ENCODE results near the gene FGF12. TPM values are rescaled to one million over a fixed set of nuclear protein-coding genes. Genes with fewer than 3 reads are reported as not detected.

FGF12 gene
- polyA plus RNA-seq, 1 experiment: not detected

DNA sequence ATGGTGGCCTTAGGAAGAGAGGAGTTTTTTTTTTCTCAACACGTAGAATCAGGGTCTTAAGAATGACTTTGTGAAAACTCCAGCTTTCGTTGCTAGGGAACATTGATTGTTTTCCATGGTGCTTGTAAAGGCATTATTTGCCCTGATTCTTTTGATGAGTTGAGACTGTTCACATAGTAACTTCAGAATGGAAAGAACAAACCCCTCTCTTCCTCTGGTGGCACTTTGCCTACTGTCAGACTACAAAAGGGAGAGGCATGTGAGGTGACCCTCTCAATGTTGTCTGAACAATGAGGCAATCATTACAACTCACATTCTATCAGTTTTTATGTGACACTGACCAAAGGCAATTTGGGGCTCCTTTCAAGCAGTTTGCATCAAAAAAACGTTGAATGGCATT is 477.8 kb downstream of the FGF12 start:
- Histone ChIP-seq H3K9me3 (ENCODE audit: control insufficient read depth, insufficient read depth, low read length) (peaks cover 4% of the 10 kb centered on the region; the same call in 1 of the 2 replicates), H3K27me3 (ENCODE audit: control insufficient read depth, insufficient read depth, low read length) (no peaks in the 10 kb centered on the region), H3K4me3 (ENCODE audit: low read depth, low read length) (no peak overlapping the region), H3K27ac (ENCODE audit: low read depth, low read length) (no peak overlapping the region)
- DNase-seq (ENCODE audit: low read depth, low spot score): no peak
- ChIA-PET POLR2A (no interaction called here), CTCF (no interaction called here)
- TF ChIP-seq, protein P1, sequence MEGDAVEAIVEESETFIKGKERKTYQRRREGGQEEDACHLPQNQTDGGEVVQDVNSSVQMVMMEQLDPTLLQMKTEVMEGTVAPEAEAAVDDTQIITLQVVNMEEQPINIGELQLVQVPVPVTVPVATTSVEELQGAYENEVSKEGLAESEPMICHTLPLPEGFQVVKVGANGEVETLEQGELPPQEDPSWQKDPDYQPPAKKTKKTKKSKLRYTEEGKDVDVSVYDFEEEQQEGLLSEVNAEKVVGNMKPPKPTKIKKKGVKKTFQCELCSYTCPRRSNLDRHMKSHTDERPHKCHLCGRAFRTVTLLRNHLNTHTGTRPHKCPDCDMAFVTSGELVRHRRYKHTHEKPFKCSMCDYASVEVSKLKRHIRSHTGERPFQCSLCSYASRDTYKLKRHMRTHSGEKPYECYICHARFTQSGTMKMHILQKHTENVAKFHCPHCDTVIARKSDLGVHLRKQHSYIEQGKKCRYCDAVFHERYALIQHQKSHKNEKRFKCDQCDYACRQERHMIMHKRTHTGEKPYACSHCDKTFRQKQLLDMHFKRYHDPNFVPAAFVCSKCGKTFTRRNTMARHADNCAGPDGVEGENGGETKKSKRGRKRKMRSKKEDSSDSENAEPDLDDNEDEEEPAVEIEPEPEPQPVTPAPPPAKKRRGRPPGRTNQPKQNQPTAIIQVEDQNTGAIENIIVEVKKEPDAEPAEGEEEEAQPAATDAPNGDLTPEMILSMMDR (IDR thresholded peaks at IDR 0.05; ENCODE audit: low read depth, low read length): no peak

DNA sequence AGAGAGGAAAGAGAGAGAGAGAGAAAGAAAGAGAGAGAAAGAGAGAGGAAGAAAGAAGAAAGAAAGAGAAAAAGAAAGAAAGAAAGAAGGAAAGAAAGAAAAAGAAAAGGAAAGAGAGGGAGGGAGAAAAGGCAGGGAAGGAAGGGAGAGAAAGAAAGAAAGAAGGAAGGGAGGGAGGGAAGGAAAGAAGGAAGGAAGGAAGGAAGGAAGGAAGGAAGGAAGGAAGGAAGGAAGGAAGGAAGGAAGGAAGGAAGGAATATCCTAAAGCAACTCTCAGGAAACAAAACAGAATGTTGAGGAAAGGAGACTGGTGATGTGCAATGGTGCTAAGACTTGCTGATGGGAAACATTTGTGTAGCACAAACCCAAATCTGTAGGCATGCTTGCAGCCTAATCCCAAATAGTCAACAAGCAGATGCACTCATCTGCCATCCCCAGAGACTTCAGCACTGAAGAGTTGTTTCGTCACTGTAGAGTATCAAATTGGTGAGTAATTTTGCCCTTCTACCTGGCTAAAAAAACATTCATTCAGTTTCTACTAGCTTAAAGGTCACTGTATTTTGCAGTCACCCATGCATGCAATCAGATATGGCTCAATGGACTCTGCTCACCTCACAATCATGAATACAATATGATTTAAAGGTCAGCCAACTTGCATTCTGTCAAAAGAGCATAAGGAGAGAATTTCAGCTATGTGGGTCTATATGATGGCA is 480.3 kb downstream of the FGF12 start:
- POLR2A ChIA-PET: no interaction called here
- Histone ChIP-seq H3K4me3 (ENCODE audit: low read depth, low read length) (no peak overlapping the region), H3K27ac (ENCODE audit: low read depth, low read length) (no peak overlapping the region), H3K27me3 (ENCODE audit: control insufficient read depth, insufficient read depth, low read length) (no peaks in the 10 kb centered on the region), H3K9me3 (ENCODE audit: control insufficient read depth, insufficient read depth, low read length) (peaks cover 4% of the 10 kb centered on the region; the same call in 1 of the 2 replicates)
- TF ChIP-seq, protein P1 (IDR thresholded peaks at IDR 0.05; ENCODE audit: low read depth, low read length): no peak
- no peak for DNase-seq (ENCODE audit: low read depth, low spot score)
- CTCF ChIA-PET: interaction anchor here (0.6 kb wide), 1 partner anchor 1020 kb away, joined by 3 read pairs; no protein-coding TSS in a partner anchor

DNA sequence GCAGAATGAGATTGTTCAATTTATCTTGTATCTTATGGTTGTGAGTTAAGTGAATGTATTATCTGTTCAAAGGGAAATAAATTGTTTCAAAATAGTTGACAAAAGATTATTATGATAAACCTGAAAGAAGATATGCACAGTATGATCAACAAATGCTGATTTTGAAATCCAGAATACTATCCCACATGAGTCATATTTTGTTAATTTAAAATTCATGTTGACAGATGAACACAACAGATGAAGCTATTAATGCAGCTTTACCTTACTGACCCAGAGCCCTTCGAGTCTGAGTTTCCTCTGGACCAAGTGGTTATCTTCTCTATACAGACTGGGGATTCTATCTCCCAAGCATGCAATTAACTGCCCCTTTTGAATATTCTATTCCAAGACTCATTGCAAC is 482.8 kb downstream of the FGF12 start:
- TF ChIP-seq, protein P1 (IDR thresholded peaks at IDR 0.05; ENCODE audit: low read depth, low read length): no peak
- Histone ChIP-seq H3K27me3 (ENCODE audit: control insufficient read depth, insufficient read depth, low read length) (no peaks in the 10 kb centered on the region), H3K4me3 (ENCODE audit: low read depth, low read length) (no peak overlapping the region), H3K27ac (ENCODE audit: low read depth, low read length) (no peak overlapping the region), H3K9me3 (ENCODE audit: control insufficient read depth, insufficient read depth, low read length) (peaks cover 4% of the 10 kb centered on the region; the same call in 1 of the 2 replicates)
- CTCF ChIA-PET: no interaction called here
- POLR2A ChIA-PET: no interaction called here
- no peak for DNase-seq (ENCODE audit: low read depth, low spot score)

DNA sequence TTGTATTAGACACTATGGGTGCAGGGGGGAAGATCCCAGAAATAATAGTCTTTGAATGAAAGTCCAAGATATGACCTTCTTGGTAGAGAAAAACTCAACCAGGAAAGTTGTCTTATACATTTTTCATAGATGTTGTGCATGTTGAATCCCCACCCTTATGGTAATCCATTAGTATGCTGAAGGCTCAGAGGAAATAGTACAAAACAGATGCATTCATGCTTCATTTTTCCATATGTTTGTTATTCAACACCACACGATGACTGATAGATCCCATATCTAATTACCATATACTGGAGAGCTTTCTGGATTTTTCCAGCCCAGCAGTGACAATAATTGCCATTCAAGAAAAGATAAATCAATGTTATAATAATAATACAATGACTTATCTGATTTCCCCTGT is 487.4 kb downstream of the FGF12 start:
- no peak for DNase-seq (ENCODE audit: low read depth, low spot score)
- TF ChIP-seq, protein P1 (IDR thresholded peaks at IDR 0.05; ENCODE audit: low read depth, low read length): no peak
- CTCF ChIA-PET: no interaction called here
- Histone ChIP-seq H3K27ac (ENCODE audit: low read depth, low read length) (no peak overlapping the region), H3K27me3 (ENCODE audit: control insufficient read depth, insufficient read depth, low read length) (no peaks in the 10 kb centered on the region), H3K9me3 (ENCODE audit: control insufficient read depth, insufficient read depth, low read length) (peaks cover 8% of the 10 kb centered on the region), H3K4me3 (ENCODE audit: low read depth, low read length) (no peak overlapping the region)
- POLR2A ChIA-PET: no interaction called here

DNA sequence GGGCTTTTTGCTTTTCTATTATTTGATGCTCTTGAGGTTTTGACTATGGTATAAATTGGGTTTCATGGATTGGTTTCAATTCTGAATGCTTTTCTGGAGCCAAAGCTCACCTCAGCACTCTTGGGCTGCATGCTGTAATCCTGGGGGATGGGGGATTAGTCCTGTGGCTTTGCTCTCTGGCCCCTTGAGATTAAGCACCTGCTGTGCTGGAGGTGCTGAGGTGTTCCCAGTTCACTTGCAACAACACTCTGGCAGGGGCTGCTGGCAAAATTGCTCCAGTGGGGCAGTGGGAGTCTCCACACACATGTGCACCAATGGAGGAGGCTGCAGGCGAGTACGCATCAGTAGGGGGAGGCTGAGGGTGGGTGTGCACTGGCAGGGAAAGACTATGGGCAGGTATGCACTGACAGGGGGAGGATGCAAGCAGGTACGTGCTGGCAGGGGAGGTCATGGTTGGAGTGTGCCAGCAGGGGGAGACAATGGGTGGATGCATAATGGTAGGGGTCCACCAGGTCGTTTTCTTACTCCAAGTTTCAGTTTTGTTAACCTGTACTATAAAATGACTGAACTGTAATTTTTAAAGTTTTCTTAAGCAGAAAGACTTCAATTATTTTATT is 489.2 kb downstream of the FGF12 start:
- Histone ChIP-seq H3K4me3 (ENCODE audit: low read depth, low read length) (no peak overlapping the region), H3K27me3 (ENCODE audit: control insufficient read depth, insufficient read depth, low read length) (no peaks in the 10 kb centered on the region), H3K9me3 (ENCODE audit: control insufficient read depth, insufficient read depth, low read length) (peaks cover 8% of the 10 kb centered on the region), H3K27ac (ENCODE audit: low read depth, low read length) (no peak overlapping the region)
- TF ChIP-seq, protein P1 (IDR thresholded peaks at IDR 0.05; ENCODE audit: low read depth, low read length): no peak
- CTCF ChIA-PET: no interaction called here
- no peak for DNase-seq (ENCODE audit: low read depth, low spot score)
- POLR2A ChIA-PET: no interaction called here
